GM12873 (cell line): Measurements from ENCODE around the gene DEFB116.

ENCODE experiments used
- CTCF ChIP-seq: IDR thresholded peaks from 2 replicates; pipeline ENCODE4 v1.5.1; 2012; ENCODE audit warnings: low read depth, mild to moderate bottlenecking, moderate library complexity, low read length, control low read depth; ENCODE audit not compliant: insufficient read depth; ENCODE audit errors: missing control alignments

The DEFB116 gene

GRCh38 chr20:31308535-31309162 is at the start of gene DEFB116:
Gene DEFB116, minus strand, starts transcription at chr20:31308585. Its CDS starts 0 bp downstream, at chr20:31308585.
- no peak for TF ChIP-seq CTCF

- TF ChIP-seq CTCF, result no peak
These were observed 47.6 kb upstream of the DEFB116 start for GRCh38 chr20:31355981-31356380.

- no peak for TF ChIP-seq CTCF
These were observed 33.1 kb upstream of the DEFB116 start for GRCh38 chr20:31341470-31341869.

GRCh38 chr20:31330893-31331292 is 22.5 kb upstream of the DEFB116 start:
- no peak for TF ChIP-seq CTCF

GRCh38 chr20:31322504-31322903 is 14.1 kb upstream of the DEFB116 start:
- TF ChIP-seq CTCF, result no peak

- TF ChIP-seq CTCF, result no peak
These were observed 30.2 kb downstream of the DEFB116 start for GRCh38 chr20:31278178-31278577.

GRCh38 chr20:31274441-31274840 is 33.9 kb downstream of the DEFB116 start:
- no peak for TF ChIP-seq CTCF
